Measurements from ENCODE around the gene NR1H3. TPM values are rescaled to one million over a fixed set of nuclear protein-coding genes. Genes with fewer than 3 reads are reported as not detected.

Gene NR1H3
- total RNA-seq, 1 donor = 39.3 TPM

- H3K4me3 ChIP-seq (ENCODE audit: low read depth, low read length) = peak overlapping the region; percentile 69
- TF ChIP-seq, protein P1, sequence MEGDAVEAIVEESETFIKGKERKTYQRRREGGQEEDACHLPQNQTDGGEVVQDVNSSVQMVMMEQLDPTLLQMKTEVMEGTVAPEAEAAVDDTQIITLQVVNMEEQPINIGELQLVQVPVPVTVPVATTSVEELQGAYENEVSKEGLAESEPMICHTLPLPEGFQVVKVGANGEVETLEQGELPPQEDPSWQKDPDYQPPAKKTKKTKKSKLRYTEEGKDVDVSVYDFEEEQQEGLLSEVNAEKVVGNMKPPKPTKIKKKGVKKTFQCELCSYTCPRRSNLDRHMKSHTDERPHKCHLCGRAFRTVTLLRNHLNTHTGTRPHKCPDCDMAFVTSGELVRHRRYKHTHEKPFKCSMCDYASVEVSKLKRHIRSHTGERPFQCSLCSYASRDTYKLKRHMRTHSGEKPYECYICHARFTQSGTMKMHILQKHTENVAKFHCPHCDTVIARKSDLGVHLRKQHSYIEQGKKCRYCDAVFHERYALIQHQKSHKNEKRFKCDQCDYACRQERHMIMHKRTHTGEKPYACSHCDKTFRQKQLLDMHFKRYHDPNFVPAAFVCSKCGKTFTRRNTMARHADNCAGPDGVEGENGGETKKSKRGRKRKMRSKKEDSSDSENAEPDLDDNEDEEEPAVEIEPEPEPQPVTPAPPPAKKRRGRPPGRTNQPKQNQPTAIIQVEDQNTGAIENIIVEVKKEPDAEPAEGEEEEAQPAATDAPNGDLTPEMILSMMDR (IDR thresholded peaks at IDR 0.05; ENCODE audit: insufficient read depth, low read depth, low read length) = no peak
- peak; percentile 72 for DNase-seq (ENCODE audit: low read depth)
Measured at GRCh38 chr11:47216121-47216798, 41.5 kb upstream of the NR1H3 start.

DNA sequence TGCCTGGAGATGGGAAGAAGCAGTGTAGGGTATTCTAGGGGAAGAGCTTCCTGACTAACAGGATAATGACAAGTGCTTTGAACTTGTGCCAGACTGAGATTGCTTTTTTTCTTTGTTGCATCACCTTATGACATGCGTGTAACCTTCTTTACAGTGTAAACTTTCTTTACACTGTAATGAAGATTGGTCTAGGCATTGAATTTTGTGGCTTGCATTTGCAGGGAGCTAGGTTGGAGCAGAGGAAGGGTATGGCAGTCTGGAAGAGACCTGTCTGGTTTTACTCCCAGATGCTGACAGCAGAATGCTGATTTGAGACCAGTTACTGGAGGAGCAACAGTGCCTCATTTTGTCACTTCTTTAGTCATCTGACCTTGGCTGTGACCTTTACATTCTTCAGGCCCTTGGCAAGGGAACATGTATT, 37.4 kb upstream of the NR1H3 start:
- no peak overlapping the region for H3K4me3 ChIP-seq (ENCODE audit: low read depth, low read length)
- DNase-seq (ENCODE audit: low read depth) = peak; percentile 74
- TF ChIP-seq, protein P1 (IDR thresholded peaks at IDR 0.05; ENCODE audit: insufficient read depth, low read depth, low read length) = no peak

DNA sequence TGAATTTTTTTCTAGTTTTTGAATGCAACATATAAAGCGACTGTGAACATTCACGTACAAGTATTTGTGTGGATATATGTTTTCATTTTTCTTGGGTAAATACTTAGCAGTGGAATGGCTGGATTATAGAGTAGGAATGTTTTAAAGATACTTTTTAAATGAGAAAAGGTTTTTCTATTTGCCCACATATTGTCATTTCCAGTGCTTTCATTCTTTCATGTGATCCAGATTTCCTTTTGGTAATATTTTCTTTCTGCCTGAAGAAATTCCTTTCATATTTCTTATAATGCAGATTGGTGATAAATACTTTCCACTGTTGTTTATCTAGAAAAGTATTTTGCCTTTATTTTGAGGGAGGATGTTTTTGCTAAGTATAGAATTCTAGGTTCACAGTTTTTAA, 35.1 kb upstream of the NR1H3 start:
- DNase-seq (ENCODE audit: low read depth) = no peak
- TF ChIP-seq, protein P1 (IDR thresholded peaks at IDR 0.05; ENCODE audit: insufficient read depth, low read depth, low read length) = no peak
- H3K4me3 ChIP-seq (ENCODE audit: low read depth, low read length) = no peak overlapping the region

DNA sequence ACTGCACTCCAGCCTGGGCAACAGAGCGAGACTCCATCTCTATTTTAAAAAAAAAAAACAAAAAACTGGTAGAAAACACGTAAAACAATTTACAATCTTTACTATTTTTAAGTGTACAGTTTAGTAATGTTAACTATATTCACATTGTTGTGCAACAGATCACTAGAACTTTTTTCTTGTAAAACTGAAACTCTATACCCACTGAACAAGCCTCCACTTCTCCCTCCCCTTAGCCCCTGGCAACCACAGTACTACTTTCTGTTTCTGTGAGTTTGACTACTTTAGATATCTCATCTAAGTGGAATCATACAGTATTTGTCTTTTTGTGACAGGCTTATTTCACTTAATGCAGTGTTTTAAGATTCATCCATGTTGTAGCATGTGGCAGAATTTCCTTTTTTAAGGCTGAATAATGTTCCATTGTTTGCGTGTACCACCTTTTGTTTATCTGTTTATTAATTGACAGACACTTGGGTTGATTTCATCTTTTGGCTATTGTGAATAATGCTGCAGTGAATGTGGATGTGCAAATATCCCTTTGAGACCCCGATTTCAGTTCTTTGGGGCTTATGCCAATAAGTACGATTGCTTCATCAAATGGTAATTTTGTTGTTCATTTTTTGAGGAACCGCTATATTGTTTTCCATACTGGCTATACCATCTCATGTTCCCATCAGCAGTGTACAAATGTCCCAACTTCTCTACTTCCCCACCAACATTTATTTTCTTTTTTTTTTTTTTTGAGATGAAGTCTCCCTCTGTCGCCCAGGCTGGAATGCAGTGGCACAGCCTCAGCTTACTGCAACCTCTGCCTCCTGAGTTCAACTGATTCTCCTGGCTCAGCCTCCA, 32.0 kb upstream of the NR1H3 start:
- TF ChIP-seq, protein P1 (IDR thresholded peaks at IDR 0.05; ENCODE audit: insufficient read depth, low read depth, low read length) = no peak
- DNase-seq (ENCODE audit: low read depth) = peak; percentile 52
- H3K4me3 ChIP-seq (ENCODE audit: low read depth, low read length) = no peak overlapping the region

- TF ChIP-seq, protein P1 (IDR thresholded peaks at IDR 0.05; ENCODE audit: insufficient read depth, low read depth, low read length) = no peak
- no peak overlapping the region for H3K4me3 ChIP-seq (ENCODE audit: low read depth, low read length)
- no peak for DNase-seq (ENCODE audit: low read depth)
Measured at GRCh38 chr11:47229161-47229560, 28.6 kb upstream of the NR1H3 start.

DNA sequence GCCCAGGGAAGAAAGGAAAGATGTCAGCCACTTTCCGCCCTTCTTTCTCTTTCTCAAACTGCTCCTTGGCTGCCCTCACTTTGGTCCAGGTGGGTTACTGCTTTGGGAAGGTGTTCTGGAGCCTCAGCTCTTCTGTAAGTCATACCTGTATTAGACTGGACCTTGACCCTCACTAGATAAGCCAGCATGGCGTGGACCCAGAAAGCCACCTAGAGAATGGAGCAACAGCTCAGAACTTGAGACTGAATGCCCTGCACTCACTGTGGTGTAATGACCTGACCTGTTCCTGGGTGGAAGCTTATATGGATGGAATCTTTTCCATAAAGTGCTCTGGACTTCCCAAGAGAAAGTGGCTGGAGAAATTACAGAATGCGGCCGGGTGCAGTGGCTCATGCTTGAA, 24.7 kb upstream of the NR1H3 start:
- TF ChIP-seq, protein P1 (IDR thresholded peaks at IDR 0.05; ENCODE audit: insufficient read depth, low read depth, low read length) = no peak
- DNase-seq (ENCODE audit: low read depth) = no peak
- H3K4me3 ChIP-seq (ENCODE audit: low read depth, low read length) = no peak overlapping the region

Data from fibroblast of villous mesenchyme (primary cell).